Anterior cingulate cortex (tissue), 58 donors: ENCODE results near the gene MEIS1.
A peak's percentile ranks its signal among the peaks of the same experiment; 100 is the strongest.

Experiments
- DNase-seq, 58 donors: peaks; one replicate each; lab custom pipeline; 2025; lab: John Stamatoyannopoulos, UW

Gene MEIS1

DNA sequence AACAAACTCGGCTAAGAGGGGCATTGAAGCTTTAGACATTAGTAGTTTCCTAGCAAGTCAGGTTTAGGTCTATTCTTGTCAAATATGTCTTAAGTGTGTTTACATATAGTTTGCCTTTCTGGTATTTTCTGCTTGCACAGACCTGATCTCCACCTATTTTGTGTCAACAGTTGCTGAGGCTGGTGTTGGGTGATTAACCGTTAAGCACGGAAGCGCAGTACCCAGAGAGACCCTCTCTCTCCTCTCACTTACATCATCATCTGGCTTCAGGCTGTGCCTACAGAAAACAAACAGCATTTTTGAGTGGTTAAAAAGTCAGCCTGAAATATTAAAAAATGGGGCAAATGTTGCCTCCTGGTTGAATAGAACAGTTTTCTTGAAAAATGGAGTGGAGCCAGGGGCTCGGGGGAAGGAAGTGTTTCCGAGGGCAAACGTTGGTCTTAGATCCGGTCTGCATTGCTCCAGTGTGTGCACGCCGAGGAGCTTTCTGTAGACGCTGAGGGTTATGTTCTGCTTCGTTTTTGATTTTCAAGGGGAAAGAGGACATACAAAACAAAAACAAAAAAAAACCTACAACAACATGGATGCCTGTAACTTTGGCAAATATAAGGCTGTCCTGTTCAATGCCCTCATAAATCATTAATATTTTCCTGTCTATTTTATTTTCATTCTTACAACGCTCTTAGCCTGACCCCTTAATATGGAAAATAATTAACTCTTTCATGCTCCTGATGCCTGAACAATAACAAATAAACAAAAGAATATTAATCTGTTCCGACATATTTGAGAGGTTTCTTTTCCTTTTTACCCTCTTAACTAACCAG lies 120.8 kb downstream of the MEIS1 start:
- peak in 2 of 58 donors; percentile 18 to 33 for DNase-seq

DNA sequence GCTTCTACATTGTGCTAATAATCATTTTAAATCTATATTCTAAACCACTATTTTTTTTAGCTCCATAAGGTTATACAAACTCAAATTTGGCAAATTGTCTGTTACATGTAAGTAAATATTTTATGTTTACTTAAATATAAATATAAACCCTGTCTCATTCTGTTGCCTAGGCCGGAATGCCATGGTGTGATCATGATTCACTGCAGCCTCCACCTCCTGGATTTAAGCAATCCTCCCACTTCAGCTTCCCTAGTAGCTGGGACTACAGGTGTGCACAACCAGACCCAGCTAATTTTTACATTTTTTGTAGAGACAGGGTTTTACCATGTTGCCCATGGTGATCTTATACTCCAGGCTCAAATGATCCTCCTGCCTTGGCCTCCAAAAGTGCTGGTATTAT lies 124.7 kb downstream of the MEIS1 start:
- DNase-seq, result no peak

DNA sequence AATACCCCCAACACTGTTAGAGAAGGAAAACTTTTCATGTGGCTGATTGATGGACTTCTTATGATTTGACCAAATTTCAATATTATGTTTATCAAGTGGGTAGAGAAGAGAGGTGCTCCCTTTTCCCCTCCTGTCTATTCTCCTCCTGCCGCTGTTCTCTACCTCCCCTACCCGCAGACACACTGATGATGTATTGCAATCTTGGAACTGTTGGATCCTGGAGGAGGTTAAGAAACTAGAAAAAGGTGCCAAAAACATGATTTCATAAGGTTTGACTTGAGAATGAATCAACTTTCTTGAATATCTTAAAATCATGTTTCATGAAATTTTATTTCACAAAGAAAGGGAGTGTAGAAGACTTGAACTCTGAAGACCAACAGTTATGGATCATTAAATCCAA lies 125.8 kb downstream of the MEIS1 start:
- DNase-seq, result no peak

DNA sequence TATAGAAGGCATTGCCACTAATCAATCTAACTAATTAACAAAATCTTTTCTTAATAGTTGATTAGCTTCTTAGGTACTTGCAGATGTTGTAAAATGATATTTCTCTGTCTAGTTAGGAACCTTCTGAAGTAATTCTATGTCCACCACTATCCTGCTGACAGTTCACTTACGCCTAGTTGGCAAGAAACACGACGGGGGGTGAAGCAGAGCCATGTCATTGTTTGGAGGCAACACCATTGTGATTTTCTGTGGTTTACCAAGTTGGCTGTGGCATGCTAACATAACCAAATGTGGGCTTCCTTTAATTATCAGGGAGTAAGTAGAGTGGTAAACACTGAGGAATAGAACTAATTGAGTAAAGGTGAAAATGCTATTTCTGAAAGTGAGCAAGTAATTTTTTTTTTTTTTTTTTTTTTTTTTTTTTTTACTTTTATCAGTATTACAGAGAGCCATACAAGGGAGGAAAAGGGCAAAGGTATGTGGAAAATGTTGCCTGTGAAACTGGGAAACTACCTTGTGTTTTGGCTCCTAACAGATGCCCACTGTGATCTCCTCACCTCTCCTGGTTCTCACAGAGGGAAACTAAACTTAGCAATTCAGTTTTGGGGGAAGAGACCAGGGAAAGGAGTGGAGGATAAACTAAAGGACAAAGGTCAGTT lies 126.8 kb downstream of the MEIS1 start:
- no peak for DNase-seq

DNA sequence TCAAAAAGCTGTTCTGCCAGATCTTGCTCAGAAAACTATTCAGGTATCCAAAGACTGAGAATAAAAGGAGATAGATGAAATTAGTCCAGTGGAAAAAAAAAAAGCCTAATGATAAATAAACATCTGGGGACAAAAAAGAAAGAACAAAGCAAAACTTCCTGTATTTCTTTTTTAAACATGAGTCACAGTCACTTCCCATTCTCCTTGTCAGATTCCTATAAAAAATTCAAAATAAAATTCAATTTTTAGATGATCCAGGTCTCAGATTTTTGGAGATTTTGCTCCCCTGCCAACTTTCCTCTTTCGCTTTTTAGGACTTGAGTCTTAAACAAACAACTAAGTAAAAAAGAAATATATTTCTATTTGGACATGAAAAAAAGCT lies 127.4 kb downstream of the MEIS1 start:
- DNase-seq, result no peak

DNA sequence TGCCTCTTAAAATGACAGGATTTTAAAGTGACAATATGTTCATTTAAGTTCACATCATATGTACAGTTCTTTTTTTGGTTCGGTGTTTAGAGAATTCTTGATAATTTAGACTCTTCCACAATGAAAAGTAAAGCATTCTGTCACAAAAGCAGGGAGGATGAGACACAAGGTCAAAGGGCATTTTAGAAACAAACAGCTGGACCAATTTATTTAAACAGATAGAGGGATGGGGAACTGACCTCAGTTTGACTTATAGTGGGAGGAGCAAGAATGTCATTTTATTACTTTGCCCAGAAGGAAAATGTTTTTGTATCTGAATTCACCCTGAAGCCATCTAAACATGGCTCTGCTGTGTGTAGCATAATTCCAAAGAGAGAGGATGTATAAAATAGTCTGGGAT lies 128.5 kb downstream of the MEIS1 start:
- no peak for DNase-seq

DNA sequence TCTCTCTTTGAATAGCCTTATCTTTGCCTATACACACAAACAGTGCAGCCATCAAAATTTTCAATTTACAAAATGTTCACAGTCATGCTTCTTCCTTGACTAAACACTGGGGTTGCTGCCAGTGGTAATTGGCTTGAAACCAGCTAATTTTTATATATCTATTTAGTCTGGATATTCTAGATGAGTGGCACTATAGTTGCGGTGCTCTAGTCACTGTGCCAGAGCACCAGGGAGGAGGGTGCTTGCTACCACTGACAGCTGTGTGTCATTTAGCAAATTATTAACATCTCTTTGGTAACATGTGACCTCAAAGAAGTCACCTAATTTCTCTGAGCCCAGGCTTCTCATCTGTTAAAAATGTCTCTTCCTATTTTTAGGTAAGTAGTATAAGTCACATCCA lies 130.4 kb downstream of the MEIS1 start:
- DNase-seq, result no peak

DNA sequence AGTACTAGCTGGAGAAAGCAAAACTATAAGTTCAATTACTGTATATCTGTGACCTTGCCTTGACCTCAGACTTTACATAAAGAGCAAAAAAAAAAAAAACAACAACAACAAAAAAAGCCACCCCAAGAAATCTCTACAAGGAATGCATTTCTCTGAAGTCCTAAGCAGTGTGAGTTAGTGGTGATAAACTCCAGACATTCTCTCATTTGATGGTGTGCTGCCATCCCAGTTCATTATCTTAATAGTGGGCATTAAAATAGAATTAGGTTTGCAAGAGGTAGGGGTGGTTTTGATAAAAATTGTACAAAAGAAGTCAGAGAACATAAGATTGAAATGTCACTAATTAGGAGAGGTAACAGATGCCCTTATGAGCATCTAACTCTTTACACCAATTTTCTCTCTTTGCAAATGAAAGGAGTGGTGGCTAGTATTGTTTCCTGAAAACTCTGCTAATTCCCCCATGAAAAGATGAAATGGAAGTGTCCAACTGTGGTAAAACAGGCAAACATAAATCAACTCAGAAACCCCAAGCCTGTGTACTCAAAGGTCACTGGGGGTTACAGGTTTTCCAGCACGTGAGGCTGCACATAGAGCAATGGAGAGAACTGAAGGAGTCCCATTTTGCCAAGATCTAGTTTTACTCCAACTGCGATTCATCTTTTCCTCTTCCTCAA lies 131.9 kb downstream of the MEIS1 start:
- no peak for DNase-seq

DNA sequence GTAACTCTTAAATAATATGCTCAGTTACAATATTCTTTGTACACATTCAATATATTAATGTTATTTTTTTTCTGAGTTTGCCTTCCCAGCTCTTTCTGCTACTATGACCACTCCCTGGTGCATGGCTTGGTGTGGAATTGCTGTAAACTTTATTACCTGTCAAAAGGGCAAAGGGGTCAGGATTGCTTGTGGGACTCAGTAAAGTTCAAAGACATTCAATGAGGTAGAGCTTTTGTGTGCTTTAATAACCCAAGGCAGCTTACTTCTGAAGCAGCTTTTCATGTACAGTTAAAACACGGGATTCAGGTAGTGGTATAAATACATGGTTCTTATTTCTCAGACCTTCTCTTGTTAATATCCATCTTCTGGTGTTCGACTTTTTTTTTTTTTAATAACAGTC lies 132.8 kb downstream of the MEIS1 start:
- DNase-seq, result no peak

DNA sequence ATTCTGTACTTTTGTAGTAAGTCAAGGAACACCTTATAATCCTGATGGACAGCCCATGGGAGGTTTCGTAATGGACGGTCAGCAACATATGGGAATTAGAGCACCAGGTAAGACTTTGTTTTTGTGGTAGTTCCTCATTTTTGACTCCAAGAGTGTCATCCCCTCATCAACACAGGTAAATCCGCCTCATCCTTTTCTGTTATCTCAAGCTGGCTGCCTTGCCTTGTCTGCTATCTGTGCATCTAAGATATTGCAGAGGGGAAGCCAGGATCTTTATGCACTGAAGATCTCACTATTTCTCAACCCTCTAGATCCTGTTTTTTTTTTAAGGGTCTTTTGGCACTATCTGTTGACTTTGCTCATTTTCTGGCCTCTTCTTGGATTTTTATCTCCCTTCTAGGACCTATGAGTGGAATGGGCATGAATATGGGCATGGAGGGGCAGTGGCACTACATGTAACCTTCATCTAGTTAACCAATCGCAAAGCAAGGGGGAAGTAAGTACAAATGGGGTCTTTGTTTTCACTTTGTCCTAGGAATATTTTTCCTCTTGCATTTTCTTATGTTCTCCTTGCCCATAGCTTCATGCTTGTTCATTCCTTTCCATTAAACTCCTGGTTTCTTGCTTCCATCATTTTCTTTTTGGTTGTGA lies 133.8 kb downstream of the MEIS1 start:
- DNase-seq, result no peak

DNA sequence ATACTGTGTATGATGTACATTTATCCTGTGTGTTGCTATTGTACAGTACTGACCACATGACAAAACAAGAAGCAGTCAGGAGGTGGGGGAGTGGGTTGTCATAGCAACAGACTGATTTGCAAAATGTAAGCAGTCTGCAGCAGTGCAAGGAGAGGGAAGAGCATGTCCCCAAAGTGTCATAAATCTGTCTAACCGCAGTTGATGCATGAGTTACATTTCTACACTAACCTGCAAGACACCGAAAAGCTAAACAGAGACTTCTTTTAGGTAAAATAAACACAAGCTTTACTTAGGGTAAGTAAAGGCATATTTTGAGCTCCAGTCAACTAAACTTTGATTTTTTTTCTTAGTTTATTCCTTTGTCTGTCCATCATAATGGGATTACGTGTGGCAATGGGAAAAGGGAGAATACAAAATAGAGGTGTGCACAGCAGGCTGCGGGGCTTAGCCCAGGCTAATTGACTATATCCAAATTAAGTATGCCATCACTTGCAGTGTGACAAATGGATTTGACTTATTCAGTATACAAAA lies 134.5 kb downstream of the MEIS1 start:
- DNase-seq, result no peak

DNA sequence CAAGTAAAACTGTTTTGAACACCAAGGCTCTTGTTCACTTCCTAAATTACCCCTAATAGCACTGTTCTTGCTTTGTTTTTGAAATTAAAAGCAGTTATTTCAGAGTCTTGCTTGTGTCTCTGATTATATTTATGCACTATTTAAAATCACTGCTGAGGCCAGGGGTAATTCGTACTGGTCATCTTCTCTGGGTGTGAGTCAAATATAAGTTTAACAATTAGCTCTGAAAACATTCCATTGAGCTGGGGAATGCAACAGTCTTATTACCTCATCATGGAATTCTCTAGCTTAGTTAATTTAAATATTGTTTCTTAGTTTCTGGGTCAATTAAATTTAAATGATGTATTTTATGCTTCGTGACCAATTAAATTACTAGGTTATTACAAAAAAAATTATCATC lies 135.0 kb downstream of the MEIS1 start:
- DNase-seq, result no peak

DNA sequence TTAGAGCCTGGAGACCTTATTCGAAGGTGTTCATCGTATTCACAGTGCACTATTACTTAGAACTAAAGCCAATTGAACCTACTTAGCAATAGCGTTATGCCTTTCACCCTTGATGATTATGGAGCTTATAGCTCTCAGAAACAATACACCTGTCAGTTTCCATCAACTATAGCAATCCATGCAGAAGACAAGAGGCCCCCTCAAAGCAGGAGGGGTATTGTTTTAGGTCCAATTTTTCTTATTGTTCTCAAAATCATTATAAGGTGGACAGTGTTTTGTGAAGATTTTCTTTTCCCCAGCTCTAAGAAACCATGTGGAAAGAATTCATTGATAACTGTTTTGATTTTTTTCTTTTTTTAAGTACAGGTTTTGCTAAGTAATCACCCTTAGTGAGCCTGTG lies 135.5 kb downstream of the MEIS1 start:
- DNase-seq, result no peak

DNA sequence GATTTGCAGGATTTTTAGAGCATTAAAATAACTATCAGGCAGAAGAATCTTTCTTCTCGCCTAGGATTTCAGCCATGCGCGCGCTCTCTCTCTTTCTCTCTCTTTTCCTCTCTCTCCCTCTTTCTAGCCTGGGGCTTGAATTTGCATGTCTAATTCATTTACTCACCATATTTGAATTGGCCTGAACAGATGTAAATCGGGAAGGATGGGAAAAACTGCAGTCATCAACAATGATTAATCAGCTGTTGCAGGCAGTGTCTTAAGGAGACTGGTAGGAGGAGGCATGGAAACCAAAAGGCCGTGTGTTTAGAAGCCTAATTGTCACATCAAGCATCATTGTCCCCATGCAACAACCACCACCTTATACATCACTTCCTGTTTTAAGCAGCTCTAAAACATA lies 137.0 kb downstream of the MEIS1 start:
- no peak for DNase-seq

DNA sequence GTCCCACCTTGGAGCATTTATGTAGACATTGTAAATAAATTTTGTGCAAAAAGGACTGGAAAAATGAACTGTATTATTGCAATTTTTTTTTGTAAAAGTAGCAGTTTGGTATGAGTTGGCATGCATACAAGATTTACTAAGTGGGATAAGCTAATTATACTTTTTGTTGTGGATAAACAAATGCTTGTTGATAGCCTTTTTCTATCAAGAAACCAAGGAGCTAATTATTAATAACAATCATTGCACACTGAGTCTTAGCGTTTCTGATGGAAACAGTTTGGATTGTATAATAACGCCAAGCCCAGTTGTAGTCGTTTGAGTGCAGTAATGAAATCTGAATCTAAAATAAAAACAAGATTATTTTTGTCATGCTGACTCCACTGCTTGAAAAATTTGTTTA lies 137.5 kb downstream of the MEIS1 start:
- no peak for DNase-seq

DNA sequence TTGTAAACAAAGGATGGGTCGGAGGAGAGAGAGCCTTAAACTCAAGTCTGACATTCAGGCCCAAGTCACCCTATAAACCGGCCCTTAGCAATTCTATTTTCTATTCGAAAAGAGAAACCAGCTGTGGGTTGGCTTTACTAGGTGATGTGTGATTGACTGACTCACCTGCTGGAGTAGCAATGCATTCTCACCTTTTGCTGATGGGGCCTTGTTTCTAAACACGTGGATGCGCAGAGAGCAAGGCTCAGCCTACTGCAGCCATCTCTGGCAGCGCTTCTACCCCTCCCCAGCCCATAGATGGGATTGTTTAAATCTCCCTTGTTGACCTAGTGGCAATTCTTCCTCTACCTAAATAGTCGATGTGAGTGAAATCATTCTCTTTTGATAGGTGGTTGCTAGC lies 138.5 kb downstream of the MEIS1 start:
- no peak for DNase-seq

DNA sequence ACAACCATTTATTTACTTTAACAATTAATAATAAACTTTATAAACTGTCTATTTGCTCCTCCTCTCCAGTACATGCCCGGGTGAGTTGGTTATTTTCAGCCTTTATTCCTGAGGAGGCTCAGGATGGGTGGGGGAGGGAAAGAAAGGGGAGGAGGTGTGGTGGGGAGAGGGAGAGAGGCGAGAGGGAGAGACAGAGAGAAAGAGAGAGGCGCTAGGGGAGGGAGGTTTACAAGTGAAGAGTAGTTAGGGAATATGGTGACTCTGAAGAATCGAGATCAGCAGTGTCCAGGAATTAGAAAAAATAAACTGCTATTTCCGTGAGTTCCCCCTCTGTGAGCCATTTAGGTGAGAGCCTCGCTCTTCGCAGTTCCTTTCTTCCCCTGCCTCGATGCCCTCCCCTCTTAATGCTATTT lies 138.9 kb downstream of the MEIS1 start:
- DNase-seq, result no peak

DNA sequence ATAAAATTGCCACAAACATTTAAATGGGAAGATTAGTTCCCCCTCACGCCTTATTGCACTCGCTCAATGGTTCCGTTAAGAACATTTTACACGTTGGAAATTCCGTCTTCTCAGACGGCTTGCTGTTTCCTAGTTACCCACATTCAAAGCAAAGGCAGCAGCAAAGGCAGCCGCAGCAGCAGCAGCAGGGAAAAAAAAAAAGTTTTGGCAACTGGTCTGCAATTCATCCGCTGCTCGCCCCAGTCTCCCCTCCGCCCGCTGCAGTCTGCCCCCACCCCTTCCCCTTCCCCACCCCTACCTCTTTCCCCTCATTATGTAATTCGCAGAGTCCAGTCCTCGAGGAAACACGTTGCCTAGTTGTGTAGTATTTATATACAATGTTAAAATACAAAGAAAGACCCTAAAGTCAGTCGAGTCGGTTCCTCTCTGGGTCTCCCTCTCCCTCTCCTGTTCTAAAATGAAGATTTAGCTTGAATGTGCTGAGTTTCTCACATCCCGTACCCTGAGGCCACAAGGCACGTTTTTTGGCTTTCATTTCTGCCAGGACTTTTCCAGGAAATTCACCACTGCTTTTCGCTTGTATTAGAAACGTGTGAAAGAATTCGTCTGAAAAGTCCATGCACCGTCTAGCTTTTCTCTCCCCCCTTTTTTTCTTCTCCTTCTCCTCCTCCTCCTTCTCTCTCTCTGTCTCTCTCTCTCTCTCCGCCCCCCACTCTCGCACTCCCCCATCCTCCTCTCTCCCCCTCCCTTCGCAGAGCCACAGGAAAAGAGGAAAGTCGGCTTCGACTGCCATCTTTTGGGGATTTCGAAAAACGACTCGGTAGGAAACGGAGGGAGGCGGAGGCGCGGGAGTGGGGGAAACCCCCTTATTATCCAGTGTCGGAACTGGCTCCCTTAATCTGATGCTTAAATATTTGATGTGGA lies 140.0 kb downstream of the MEIS1 start:
- peak in 47 of 58 donors; percentile 7 to 71 (median 47) for DNase-seq

DNA sequence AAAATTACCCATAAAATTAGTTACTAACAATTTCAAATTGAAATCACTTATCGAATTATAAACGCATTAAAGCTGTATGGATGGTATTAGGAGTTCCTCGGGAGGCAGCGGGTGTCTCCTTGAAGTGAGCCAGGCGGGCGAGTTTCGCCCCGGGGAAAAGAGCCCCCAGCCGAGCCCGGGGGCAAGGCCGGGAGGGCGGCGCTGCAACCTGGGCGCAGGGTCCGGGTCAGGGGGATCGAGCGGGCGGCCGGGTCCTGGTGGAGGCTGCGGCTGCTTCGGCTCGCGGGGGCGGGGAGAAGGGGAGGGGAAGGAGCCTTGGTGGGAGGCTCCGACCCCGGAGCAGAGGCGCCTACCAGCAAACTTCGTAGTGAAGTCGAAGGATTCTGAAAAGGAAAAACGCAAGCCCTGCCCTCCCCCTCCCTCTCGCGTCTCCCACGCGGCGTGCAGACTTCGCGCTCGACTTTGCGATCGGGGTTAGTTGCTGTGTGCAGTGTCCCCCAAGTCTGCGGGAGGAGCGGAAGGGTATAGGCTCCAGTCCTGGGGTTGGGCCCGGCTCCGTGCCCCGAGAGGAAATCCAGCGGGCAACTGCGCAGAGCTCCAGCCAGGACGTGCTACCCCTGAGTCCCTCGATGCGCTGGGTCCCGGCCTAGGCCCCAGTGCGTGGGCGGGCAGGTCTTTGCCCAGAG lies 140.8 kb downstream of the MEIS1 start:
- DNase-seq, result peak in 2 of 58 donors; percentile 20 to 23

DNA sequence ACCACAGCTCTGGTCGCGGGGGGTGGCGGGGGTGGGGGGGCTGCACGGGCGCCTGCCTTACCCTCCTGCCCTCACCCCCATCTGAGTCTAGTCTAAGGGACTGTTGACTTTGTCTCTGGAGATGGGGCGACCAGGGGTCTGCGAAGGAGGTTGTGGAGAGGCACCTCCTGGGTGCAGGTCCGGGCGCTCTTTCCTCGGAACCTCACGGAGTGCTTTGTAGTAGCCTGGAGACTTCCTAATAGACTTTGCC lies 141.3 kb downstream of the MEIS1 start:
- no peak for DNase-seq
